Spleen (tissue), 11 donors: ENCODE results near the gene ZBED2. TPM values are rescaled to one million over a fixed set of nuclear protein-coding genes. Genes with fewer than 3 reads are reported as not detected.

Experiments
- DNase-seq: peaks from one replicate; pipeline ENCODE4 v3.0.0-alpha.2; 2020
- H3K27ac ChIP-seq, 8 donors: fragments of 200-600 bp; sonication (generic) in 7 of 8; 1 replicate in 4 of 8; 2 replicates in 4 of 8; pipeline versions ENCODE4 v1.5.0 to v1.8.0; 2016 to 2021; ENCODE audit warnings: inconsistent platforms in 4 of 8, mild to moderate bottlenecking in 4 of 8, moderate library complexity in 1 of 8
- H3K27me3 ChIP-seq, 7 donors: fragments of 200-600 bp; sonication (generic) in 6 of 7; replicated peaks in 1 of 7; 1 replicate in 4 of 7; 2 replicates in 3 of 7; pipeline versions ENCODE4 v1.5.0 to v1.8.0; 2016 to 2021; ENCODE audit warnings: inconsistent platforms in 3 of 7, mild to moderate bottlenecking in 1 of 7
- H3K36me3 ChIP-seq, 6 donors: fragments of 200-600 bp; sonication (generic) in 5 of 6; 1 replicate in 4 of 6; 2 replicates in 2 of 6; pipeline versions ENCODE4 v1.5.0 to v1.8.0; 2016 to 2021; ENCODE audit warnings: inconsistent platforms in 2 of 6
- H3K4me1 ChIP-seq, 6 donors: fragments of 200-600 bp; sonication (generic) in 5 of 6; 1 replicate in 3 of 6; 2 replicates in 3 of 6; pipeline versions ENCODE4 v1.5.0 to v1.8.0; 2016 to 2021; ENCODE audit warnings: inconsistent platforms in 3 of 6
- H3K4me3 ChIP-seq, 8 donors: fragments of 200-600 bp; sonication (generic) in 7 of 8; 1 replicate in 4 of 8; 2 replicates in 4 of 8; pipeline versions ENCODE4 v1.5.0 to v1.8.0; 2016 to 2021; ENCODE audit warnings: inconsistent platforms in 4 of 8, mild to moderate bottlenecking in 4 of 8, moderate library complexity in 2 of 8
- H3K9me3 ChIP-seq, 8 donors: fragments of 200-600 bp; sonication (generic) in 7 of 8; 1 replicate in 4 of 8; 2 replicates in 4 of 8; pipeline versions ENCODE4 v1.5.0 to v1.8.0; 2016 to 2021; ENCODE audit warnings: inconsistent platforms in 4 of 8
- CTCF ChIP-seq, 11 experiments: fragments of 200-600 bp in 7 of 11; fragments of 450-650 bp in 4 of 11; sonication (generic) in 4 of 11; IDR thresholded peaks in 8 of 11; conservative IDR thresholded peaks in 3 of 11; 1 replicate in 7 of 11; 2 replicates in 4 of 11; pipeline versions ENCODE4 v1.4.0 to v1.8.0; 2016 to 2021; ENCODE audit warnings: antibody characterized with exemption in 11 of 11, inconsistent platforms in 4 of 11, mild to moderate bottlenecking in 1 of 11
- POLR2A ChIP-seq, 3 donors: fragments of 450-650 bp; IDR thresholded peaks; one replicate each; pipeline ENCODE4 v1.5.1; 2017; ENCODE audit warnings: antibody characterized with exemption in 3 of 3, mild to moderate bottlenecking in 1 of 3
- POLR2AphosphoS5 ChIP-seq, 3 donors: sonication (generic); formaldehyde crosslinking; IDR thresholded peaks; one replicate each; pipeline ENCODE4 v1.5.1; 2017; ENCODE audit warnings: antibody characterized with exemption in 3 of 3
- WGBS, 5 donors: extraction: QIAGEN DNeasy Blood & Tissue Kit in 3 of 5; methylation state at CpG; one replicate each; pipeline versions ENCODE4 v1.1.5 to v1.1.7; 2013 to 2018; 5-methylcytosine and 5-hydroxymethylcytosine counted together
- intact Hi-C: fragments of 100-400 bp; cut with DNase I; formaldehyde crosslinking; loops from one replicate; pipeline ENCODE4 v1.15.0; 2023; ENCODE audit warnings: low total_unique reads
- polyA plus RNA-seq, 3 donors: library from polyadenylated mRNA; stranded (reverse); fragments of 200-250 nt; gene quantifications; one replicate each; pipeline ENCODE4 v1.2.1, GENCODE V29; 2013
- total RNA-seq, 7 donors: library from RNA; depleted of rRNA in 3 of 7; stranded (reverse); fragments of >200 nt in 3 of 7; fragmentation: NEBNext Ultra II Directional in 4 of 7; extraction: Animal tissue kit (Norgen Biotek cat#: 25700) in 4 of 7; gene quantifications; one replicate each; pipeline versions ENCODE4 v1.1.0 to v1.2.1, GENCODE V29; 2016 to 2021
- donor health status: healthy with polysubstance abuse.
- donor health status: DM: no; HTN: no; CAD: no; lungs with moderate emphysema.
- donor health status: DM: no; HTN: no; CAD: no.
- donor health status: Bipolar disorder and iron deficiency.
- donor health status: healthy.
- donor health status: DM: no; HTN: no; CAD: no.
- donor health status: DM: yes; HTN: yes; CAD: no.

The ZBED2 gene
- total and polyA plus RNA-seq, 10 donors, result 0.20 to 0.80 (median 0.29) TPM; not detected in 6

GRCh38 chr3:111627092-111627491, 31.9 kb upstream of the ZBED2 start:
- no peak for DNase-seq
- Histone ChIP-seq H3K4me3 (no peak overlapping the region), H3K27ac (no peak overlapping the region), H3K4me1 (no peaks in the 10 kb centered on the region), H3K9me3 (peaks cover 0 to 28% (median 23%) of the 10 kb centered on the region in 8 donors), H3K36me3 (peaks cover 0 to 22% (median 0%) of the 10 kb centered on the region in 6 donors), H3K27me3 (no peaks in the 10 kb centered on the region)
- 63 to 94% (median 88%) methylated on average over 2 of the region's 2 CpGs for WGBS, 5 donors
- intact Hi-C loops, result no loop called here
- no peak for TF ChIP-seq POLR2A (IDR thresholded peaks at IDR 0.05)

- 63 to 80% (median 70%) methylated on average over 5 of the region's 5 CpGs for WGBS, 5 donors
- H3K27ac ChIP-seq, result no peak overlapping the region
- DNase-seq, result no peak
- no peaks in the 10 kb centered on the region for H3K27me3 ChIP-seq
- TF ChIP-seq CTCF (IDR thresholded peaks at IDR 0.05 in 8 of 11, conservative IDR thresholded peaks at IDR 0.05 in 3 of 11) (peak in 5 of 11 experiments; percentile 15 to 31 (median 16)), POLR2A (IDR thresholded peaks at IDR 0.05) (no peak), POLR2AphosphoS5 (IDR thresholded peaks at IDR 0.05) (no peak)
- H3K9me3 ChIP-seq, result peaks cover 0 to 12% (median 2%) of the 10 kb centered on the region in 8 donors
- peaks cover 0 to 11% (median 0%) of the 10 kb centered on the region in 6 donors for H3K36me3 ChIP-seq
- intact Hi-C loops, result no loop called here
- no peak overlapping the region for H3K4me3 ChIP-seq
- peaks cover 0 to 7% (median 3%) of the 10 kb centered on the region in 6 donors for H3K4me1 ChIP-seq
Observed at GRCh38 chr3:111621535-111621934, 26.4 kb upstream of the ZBED2 start.

GRCh38 chr3:111619833-111620232, 24.7 kb upstream of the ZBED2 start:
- 74 to 93% (median 85%) methylated on average over 3 of the region's 3 CpGs for WGBS, 5 donors
- no peak for DNase-seq
- Histone ChIP-seq H3K9me3 (peaks cover 0 to 12% (median 2%) of the 10 kb centered on the region in 8 donors), H3K4me1 (peaks cover 0 to 19% (median 10%) of the 10 kb centered on the region in 6 donors), H3K27me3 (no peaks in the 10 kb centered on the region), H3K36me3 (peaks cover 0 to 11% (median 0%) of the 10 kb centered on the region in 6 donors), H3K4me3 (no peak overlapping the region), H3K27ac (no peak overlapping the region)
- no peak for TF ChIP-seq POLR2AphosphoS5 (IDR thresholded peaks at IDR 0.05)
- no peak for TF ChIP-seq POLR2A (IDR thresholded peaks at IDR 0.05)
- no peak for TF ChIP-seq CTCF (IDR thresholded peaks at IDR 0.05 in 8 of 11, conservative IDR thresholded peaks at IDR 0.05 in 3 of 11)
- intact Hi-C loops, result no loop called here

GRCh38 chr3:111618945-111619344, 23.8 kb upstream of the ZBED2 start:
- no peak for DNase-seq
- TF ChIP-seq CTCF (IDR thresholded peaks at IDR 0.05 in 8 of 11, conservative IDR thresholded peaks at IDR 0.05 in 3 of 11) (no peak), POLR2A (IDR thresholded peaks at IDR 0.05) (no peak), POLR2AphosphoS5 (IDR thresholded peaks at IDR 0.05) (no peak)
- Histone ChIP-seq H3K36me3 (peaks cover 0 to 6% (median 0%) of the 10 kb centered on the region in 6 donors), H3K9me3 (peaks cover 0 to 12% (median 2%) of the 10 kb centered on the region in 8 donors), H3K4me1 (peaks cover 0 to 19% (median 10%) of the 10 kb centered on the region in 6 donors), H3K4me3 (no peak overlapping the region), H3K27me3 (no peaks in the 10 kb centered on the region), H3K27ac (no peak overlapping the region)
- intact Hi-C loops, result no loop called here
